Activated T-helper 1 cell treated with anti-CD3 and anti-CD28 coated beads, Interleukin-2, amount 50 U/mL, for 16 hours (primary cell): ENCODE measurements around the gene DIDO1.
A peak's percentile ranks its signal among the peaks of the same experiment; 100 is the strongest.
"Not testable (repeated sequence)": the region's sequence is repeated elsewhere in the genome, so short reads cannot be mapped to it uniquely, and the experiment has no call there.

Experiments used
- DNase-seq, 2 donors: peaks; one replicate each; pipeline ENCODE4 v3.0.0-alpha.2; 2020; ENCODE audit warnings: low read depth in 1 of 2, low spot score in 1 of 2

Gene DIDO1

DNA sequence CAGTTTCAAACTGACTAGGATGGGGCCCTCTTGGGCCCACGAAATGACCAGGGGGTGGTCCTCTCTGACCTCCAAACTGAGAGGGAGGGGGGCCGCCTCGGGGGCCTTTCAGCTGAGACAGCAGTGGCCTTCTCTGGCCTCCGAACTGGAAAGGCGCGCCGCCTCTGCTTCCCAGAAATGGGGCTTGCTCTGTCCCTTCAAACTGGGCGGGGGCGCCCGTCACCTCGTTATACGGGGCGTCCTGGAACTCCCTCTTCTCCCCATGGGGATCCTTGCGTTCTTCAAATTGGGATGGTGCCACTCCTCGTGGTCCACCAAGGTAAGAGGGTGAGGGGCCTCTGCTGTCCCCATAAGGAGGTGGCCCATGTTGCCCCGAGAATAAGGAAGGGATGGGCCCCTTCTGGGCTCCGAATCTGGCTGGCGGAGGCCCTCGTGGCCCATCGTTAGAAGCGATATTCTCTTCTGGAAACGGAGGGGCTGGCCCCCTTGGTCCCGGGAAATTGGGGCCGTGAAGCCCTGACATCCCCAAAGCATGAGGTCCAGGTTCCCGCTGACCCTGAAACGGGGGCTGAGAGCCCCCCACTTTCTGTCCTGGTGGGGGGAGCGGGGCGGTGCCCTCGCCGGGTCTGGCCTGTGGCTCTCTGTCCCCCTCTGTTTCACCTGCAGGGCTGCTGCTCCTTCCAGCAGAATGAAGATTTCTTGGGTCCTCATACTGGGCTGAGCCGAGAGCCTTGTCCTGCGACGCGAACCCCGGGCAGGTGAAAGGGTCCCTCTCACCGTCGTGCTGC, 46.0 kb downstream of the DIDO1 start:
- no peak for DNase-seq

DNA sequence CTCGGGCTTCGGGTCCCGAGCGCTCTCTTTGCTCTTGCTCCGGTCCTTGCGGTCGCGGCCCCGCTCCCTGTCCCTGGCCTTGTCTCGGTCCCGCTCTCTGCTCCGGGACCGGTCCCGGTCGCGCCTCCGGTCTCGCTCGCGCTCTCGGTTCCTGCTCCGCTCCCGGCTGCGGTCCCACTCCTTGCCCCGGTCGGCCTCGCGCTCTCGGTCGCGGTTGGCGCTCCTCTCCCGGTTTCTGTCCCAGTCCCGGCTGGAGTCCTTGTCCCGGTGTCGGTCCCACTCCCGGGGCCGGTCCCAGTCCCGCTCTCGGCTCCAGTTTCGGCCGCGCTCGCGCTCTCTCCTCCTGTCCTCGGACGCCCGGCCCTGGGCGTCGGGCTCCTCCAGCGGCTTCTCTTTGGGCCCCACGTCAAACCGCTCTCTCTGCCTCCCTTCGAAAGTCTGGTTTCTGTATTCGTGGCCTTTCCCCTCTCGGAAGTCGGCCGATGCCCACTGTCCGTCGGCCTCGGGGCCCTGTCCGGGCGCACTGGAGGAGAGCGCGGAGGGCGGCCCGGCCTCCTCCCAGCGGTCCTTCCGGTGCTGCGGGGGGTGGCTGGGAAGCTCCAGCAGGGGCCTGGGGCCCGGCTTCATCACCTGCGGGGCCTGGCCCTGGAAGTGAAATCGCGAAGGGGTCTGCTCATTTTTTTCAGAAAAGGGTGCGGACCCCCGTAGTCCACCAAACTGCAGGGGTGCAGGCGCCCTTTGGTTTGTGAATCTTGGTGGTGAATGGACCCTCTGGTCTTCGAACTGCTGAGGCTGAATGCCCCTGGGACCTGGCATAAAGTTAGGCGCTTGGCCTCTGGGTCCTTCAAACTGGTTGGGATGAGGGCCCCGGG, 46.8 kb downstream of the DIDO1 start:
- no peak for DNase-seq

DNA sequence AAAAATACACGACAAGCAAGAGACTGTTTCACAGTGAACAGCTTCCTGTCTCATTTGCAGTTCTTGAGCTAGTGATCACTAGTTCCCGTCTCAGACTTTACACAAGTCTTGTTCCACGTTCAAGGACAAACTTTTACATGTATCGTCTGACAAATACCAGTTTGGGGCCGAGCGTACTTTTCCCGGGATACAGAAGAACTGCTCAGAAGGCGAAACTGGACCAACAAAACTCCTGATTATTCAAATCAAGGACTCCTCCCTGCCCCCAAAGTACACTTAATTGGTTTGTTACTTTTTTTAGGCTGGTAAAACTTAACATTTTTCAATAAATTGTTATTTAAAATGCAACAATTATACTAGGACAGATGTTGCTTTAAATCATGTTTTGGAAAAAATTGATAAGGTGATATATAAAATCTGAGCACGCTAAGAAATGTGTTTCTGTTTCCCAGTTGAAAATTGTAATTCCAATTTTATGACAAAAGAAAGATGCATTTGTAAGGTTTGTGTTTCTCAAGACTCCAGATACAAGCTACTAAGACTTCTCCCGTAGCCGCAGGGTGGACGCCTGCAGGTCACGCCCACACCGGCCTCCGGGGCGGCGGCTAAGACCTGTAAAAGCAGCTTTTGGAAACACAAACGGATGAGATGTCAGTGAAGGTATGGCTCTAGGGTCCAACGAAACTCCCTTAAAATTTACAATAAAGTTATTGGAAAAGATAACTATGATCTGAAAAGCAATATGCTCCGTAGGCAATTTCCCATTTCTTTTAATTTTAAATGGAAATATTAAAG, 47.9 kb downstream of the DIDO1 start:
- no peak for DNase-seq

DNA sequence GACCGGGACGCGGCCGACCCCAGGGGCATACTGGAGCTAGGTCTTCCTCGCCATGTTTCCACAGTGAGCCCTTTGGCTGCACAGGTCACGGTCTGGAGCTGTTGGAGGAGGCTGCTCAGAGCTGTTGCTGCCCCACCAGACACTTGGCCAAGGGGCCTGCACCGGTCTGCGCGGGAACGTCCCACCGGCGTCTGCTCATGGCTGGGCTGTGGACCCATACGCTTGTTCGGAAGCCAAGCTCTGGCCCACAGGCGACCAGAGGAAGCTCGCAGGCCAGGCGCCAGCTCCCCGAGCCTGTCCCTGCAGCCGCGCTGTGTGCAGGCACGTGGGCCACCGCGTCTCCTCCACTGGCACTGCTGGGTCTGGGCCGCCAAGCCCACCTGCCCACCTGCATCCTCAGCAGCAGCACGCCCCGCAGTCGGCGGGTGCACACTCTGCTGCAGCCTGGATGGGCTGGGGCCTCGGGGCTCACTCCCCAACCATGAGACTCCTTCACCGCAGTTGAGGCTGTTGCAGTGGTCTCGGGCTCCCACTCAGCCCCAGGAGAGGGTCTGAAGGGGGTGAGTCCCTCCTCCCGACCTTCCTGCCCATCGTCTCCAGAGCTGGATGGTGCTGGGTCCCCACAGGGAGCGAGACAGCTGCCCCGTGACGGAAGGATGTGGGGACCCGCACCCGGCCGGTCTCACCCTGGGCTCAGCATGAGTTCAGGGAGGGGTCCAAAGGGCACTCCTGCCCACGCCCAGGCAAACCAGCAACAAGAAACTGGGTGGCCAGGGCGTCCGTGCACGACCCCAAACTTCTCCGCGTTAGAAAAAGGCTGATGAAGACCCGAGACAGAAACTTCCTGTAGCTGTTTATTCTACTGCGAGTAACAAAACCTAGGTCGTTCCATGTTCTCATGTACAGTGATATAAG, 49.1 kb downstream of the DIDO1 start:
- no peak for DNase-seq

DNA sequence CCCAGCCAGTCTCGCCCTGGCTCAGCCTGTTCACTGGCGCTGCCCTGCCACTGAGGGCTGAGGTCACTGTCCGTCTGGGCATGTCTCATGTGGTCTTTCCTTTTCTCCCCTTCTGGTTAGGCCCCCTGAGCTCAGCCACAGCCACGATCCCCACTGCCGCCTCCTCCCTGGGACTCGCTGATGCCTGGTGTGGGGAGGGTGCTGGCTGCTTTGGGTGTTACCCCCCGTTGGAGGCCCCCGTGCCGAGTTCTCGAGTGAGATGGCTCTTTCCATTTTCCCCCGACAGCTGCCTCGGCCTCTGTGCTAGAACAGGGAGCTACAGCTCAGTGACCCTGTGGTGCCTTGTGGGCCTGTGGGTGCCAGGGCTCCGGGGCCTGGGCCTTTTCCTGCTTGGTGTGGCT, 49.8 kb downstream of the DIDO1 start:
- DNase-seq, result no peak

DNA sequence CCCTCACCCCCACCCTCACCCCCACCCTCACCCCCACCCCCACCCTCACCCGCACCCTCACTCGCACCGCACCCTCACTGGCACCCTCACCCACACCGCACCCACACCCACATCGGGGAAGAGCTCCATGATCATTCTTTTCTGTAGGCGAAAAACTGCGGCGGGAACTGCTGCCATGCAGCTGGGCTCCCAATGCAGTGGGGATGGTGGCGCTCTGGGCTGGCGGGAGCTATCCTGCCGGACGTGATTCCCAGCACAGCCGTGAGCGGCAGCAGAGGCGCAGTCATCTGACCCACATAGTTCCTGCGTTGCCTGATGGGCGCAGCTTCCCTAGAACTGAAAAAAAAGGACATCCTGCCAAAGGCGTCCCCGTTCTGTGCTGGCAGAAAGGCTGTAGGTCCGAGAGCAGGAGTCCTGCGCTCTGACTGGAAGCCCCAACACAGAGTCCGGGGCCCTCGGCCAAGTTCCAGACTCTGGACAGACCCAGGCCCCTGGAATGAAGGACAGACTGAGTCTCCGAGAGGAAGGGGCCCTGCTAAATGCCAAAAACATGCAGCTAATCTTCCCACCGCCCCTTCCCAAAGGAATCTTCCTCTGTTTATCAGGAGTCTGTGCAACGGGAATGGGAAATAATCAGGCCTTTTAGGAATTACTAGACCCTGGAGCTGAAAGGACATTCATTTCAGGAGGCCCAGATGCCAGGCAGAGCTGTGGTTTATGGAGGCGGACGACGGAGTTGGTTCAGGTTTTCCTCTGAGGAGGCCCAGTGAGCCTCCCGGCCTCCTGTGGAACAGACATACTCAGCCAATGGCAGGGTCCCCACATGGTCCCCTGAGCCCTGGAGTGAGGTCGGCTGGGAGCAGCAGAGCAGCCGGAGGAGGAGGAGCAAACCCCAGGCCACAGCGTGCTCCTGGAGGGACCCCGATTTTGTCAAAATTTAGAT, 50.6 kb downstream of the DIDO1 start:
- DNase-seq, result no peak

DNA sequence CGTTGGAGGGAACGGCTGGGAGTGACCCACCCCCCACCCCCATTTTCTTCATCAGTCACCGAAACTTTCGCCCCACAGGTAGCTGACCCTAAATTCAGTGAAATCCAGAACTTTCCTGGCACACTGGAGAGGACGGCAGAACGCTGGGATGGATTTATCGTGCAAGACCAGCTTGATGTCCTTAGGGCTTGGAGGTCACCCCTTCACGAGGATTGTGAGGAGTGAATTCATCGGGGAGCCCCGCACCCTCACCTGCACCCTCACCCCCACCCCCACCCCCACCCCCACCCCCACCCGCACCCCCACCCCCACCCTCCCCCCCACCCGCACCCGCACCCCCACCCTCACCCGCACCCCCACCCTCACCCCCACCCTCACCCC, 51.4 kb downstream of the DIDO1 start:
- DNase-seq, result no peak

DNA sequence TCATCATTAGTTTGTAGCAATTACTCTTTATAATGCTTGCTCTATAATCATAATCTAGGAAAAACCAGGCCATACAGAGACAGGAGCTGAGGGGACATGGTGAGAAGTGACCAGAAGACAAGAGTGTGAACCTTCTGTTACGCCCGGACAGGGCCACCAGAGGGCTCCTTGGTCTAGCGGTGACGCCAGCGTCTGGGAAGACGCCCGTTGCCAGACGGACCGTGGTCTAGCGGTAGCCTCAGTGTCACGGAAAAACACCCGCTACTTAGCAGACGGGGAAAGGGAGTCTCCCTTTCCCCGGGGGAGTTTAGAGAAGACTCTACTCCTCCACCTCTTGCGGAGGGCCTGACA, 52.6 kb downstream of the DIDO1 start:
- DNase-seq, result not testable (repeated sequence)

DNA sequence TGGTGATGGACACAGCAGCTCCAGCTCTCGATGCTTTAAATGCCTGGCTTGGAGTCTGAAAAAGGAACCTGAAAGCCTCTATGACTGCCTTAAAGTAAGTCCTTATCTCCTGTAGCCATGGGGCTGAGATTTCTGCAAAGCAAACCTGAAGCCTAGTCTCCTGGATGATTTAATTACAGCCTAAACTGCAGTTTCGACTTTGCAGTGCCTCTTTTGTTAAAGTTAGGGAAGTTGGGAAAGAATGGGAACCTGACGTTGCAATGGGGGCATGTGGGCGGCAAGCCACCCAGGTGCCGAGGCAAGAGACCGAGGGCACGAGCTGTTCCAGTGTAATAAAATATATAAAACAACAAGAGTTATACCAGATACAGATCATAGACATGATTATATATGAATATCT, 53.0 kb downstream of the DIDO1 start:
- DNase-seq, result no peak

DNA sequence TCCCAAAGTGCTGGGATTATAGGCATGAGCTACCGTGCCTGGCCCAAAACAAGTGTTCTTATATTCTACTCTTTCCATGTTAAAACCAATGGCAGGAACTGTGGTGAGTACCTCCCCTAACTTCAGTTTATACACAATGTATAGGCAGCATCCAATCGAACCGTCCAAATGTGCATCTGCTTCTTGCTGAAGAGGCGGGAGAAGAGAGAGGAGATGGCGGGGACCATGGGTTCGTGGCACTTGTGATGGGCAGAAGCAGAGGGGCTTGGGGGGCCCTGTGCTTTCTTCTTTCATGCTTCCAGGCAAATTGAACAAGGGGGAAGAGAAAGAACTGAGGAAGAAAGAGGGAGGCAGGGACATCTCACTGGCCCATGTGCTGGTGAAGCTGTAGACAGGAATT, 53.4 kb downstream of the DIDO1 start:
- DNase-seq, result no peak

DNA sequence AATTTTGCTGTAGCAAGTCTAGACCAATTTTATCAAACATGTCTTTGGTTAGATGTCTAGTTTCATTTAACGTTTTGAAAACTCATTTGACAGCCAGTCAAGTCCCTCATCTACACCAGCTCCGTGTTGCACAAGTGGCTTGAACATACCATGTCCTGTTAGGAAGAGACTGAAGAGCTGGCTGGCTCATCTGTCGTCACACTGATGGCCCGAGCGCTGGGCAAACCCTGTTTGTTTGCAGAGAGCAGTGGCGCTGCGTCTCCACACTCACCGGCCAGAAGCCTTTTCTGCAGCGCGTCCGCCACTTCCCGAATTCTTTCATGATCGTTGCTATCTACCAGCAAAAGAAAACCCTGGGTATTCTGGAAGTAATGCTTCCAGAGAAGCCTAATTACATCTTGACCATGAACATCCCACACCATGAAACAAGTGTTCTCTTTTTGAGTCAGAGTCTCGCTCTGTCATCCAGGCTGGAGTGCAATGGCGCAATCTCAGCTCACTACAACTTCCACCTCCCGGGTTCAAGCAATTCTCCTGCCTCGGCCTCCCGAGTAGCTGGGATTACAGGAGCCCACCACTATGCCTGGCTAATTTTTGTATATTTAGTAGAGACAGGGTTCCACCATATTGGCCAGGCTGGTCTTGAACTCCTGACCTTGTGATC, 54.0 kb downstream of the DIDO1 start:
- DNase-seq, result no peak

DNA sequence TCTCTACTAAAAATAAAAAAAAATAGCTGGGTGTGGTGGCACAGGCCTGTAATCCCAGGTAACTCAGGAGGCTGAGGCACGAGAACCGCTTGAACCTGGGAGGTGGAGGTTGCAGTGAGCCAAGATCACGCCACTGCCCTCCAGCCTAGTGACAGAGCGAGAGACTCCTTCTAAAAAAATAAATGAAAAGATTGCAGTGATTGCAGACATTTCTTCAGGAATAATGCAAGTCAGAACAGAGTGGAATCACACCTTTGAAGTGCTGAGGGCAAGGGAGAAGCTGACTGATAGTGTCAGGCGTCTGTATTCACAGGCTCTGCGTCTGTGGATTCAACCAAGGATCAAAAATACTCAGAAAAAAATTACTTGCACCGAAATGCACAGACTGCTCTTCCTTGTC, 62.1 kb downstream of the DIDO1 start:
- DNase-seq, result no peak

DNA sequence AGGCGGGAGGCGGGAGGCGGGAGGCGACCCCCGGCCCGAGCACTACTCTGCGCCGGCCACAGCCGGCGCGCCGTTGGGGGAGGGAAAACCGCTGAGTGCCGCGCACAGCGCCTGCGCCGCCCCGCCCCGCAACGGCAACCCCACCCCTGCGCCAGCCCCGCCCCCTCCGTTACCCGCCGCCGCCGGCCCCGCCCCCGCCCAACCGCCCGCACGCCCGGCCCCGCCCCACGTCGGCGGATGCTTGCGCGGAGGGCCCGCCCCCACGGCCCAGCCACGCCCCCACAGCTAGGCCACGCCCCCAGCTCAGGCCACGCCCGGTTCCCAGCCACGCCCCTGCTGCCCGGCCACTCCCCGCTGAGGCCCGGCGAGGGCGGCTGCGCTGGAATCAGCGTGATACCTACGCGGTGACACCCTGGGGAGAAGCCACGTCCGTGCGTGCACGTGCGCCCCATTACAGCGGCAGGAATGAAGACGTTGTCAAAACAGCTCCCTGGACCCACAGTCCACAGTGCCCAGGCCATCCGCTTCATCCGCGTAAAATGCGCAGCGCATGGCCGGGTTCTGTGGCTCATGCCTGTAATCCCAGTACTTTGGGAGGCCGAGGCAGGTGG, 64.5 kb downstream of the DIDO1 start, which contains the start of gene TCFL5:
Gene TCFL5, minus strand, starts transcription at position 97 of the 611 bp plus-strand sequence. CDS start 152 bp downstream, outside the sequence.
- DNase-seq, result peak; percentile 91 to 93

DNA sequence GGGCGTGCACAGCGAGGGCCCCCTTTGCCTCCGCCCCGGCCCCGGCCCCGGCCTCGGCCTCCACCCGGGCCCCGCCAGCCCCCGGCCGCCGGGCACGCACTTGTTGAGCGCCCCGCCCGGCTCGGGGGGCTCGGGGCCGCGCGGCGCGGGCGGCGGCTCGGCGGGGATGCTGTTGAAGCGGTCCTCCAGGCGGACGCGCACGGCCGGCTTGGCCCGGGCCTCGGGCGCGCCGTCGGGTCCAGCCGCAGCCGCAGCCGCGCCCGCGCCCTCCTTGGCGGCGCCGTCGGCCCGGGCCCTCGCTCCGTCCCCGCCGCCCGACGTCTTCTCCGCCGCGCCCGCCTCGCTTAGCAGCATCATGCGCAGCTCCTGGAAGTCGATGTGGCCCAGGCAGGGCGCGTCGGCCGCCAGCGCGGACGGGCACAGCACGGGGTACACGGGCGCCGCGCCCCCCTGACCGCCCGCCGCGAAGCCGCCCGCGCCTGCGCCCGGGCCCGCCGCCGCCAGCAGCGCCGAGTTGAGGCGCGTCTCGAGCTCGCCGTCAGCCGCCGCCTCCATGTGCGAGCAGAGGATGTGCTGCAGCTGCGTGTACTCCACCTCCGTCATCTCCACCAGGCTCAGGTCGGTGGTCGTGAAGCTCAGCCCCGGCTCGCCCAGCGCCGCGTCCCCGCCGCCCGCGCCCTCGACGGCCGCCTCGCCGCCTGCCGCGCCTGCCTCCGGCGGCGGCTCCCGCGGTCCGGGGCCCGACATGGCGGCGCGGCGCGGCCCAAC, 65.2 kb downstream of the DIDO1 start:
- peak in 1 of 2 donors; percentile 27 for DNase-seq

DNA sequence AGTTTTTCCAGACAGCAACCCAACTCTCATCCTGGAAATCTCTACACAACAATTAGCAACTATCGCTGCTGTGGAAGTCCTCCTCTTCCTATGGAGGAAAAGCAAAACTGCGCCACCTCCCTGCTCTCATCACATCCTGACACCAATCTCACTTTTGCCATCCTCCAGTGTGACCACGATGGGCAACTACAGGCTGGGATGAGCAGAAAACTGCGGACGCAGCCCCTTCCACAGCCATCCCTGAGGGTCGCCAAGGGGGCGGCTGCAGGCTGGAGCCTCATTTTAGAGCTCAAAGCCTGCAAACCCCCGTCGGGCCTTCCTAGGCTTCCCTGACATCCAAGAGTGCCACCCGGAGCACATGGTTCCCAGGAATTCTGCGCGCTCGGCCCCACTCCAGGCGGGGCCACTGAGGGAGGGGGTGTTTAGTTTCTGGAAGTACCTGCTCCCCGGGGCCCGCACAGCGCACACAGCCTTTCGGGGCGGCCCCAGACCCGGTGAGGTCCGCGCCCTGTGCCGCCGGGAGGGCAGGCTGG, 65.8 kb downstream of the DIDO1 start:
- no peak for DNase-seq

DNA sequence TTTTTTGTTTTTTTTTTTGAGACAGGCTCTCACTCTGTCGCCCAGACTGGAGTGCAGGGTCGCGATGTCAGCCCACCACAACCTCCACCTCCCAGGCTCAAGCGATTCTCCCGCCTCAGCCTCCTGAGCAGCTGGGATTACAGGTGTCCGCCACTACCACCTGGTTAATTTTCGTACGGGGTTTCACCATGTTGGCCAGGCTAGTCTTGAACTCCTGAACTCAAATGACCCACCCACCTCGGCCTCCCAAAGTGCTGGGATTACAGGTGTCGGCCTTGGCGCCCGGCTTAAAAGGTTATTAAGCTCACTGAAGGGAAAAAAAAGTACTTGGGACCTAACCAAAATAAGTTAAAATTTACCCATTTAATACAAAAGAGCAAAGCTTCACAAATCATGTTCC, 66.6 kb downstream of the DIDO1 start:
- DNase-seq, result no peak

DNA sequence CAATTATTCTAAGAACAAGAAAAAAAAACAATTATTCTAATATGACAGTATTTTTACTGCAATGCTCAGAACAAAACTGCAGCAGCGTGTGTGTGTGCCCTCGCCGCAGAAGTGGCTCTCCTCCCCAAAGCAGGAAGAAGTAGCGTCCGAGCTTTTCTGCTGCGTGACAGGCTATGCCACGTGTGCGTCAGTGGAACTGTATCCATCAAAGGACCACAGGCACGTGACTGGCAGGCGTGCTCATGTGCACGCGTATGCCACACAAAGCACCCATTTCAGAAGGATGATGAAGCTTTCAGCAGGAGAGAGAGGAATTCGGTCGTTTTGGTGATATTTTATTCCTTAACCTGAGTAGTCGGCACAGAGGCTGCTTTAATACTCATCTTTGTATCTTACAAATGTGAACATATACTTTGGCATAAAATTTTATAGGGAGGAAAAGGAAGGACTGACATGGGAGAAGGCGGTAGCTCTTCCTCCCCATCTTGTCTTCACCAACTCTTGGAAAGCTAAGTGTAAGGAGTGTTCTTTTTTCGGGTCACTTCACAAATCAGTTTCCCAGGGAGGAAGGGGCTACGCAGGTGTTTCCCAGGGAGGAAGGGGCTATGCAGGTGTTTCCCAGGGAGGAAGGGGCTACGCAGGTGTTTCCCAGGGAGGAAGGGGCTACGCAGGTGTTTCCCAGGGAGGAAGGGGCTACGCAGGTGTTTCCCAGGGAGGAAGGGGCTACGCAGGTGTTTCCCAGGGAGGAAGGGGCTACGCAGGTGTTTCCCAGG, 68.1 kb downstream of the DIDO1 start:
- DNase-seq, result no peak
